ENCODE results near the gene SH3BP1.

GRCh38 chr22:37639771-37640590, 512 bp downstream of the SH3BP1 start:
- TF ChIP-seq CTCF (IDR thresholded peaks at IDR 0.05) (no peak), POLR2A (IDR thresholded peaks at IDR 0.05) (no peak)

Measured in esophagus squamous epithelium (tissue), 4 donors.